T-cell (primary cell): ENCODE results near the gene UROS. TPM values are rescaled to one million over a fixed set of nuclear protein-coding genes. Genes with fewer than 3 reads are reported as not detected.

Experiments used
- ATAC-seq, 4 experiments: fragments of 200-7000 bp in 3 of 4; fragments of 150-1000 bp in 1 of 4; cut with Tn5 transposase; replicated peaks in 1 of 4; 1 replicate in 3 of 4; 2 replicates in 1 of 4; pipeline ENCODE4 v1.10.0; 2021; ENCODE audit warnings: moderate library complexity in 3 of 4, mild to moderate bottlenecking in 2 of 4, moderate number of reproducible peaks in 1 of 4
- CTCF ChIA-PET, 2 donors: fragments of 300-600 bp; sonication (Branson Sonifier 250); formaldehyde crosslinking; loops; one replicate each; lab custom pipeline; 2022; ENCODE audit warnings: antibody characterized with exemption in 2 of 2; lab: Charles Lee
- POLR2A ChIA-PET, 2 donors: fragments of 300-600 bp; sonication (Branson Sonifier 250); formaldehyde crosslinking; loops; one replicate each; lab custom pipeline; 2022; ENCODE audit warnings: antibody characterized with exemption in 2 of 2; lab: Charles Lee
- DNase-seq, 35 experiments: peaks; one replicate each; pipeline versions ENCODE4 v3.0.0 to v3.0.0-alpha.2; 2013 to 2023
- H3K27ac ChIP-seq: one replicate; pipeline ENCODE4 v1.5.1; 2013; ENCODE audit warnings: low read length
- H3K27me3 ChIP-seq, 2 experiments: replicated peaks in 1 of 2; 1 replicate in 1 of 2; 2 replicates in 1 of 2; pipeline versions ENCODE4 v1.6.1 to v1.7.0; 2013; ENCODE audit warnings: low read length in 1 of 2, mixed read lengths in 1 of 2; ENCODE audit not compliant: control insufficient read depth in 2 of 2, insufficient read depth in 2 of 2; ENCODE audit errors: extremely low read depth in 1 of 2
- H3K36me3 ChIP-seq, 2 donors: 1 replicate in 1 of 2; 2 replicates in 1 of 2; pipeline versions ENCODE4 v1.6.1 to v1.7.0; 2013; ENCODE audit warnings: low read length in 1 of 2; ENCODE audit not compliant: control insufficient read depth in 2 of 2, insufficient read depth in 1 of 2; ENCODE audit errors: extremely low read depth in 1 of 2
- H3K4me1 ChIP-seq, 2 experiments: 1 replicate in 1 of 2; 2 replicates in 1 of 2; pipeline versions ENCODE4 v1.6.1 to v1.7.0; 2013; ENCODE audit warnings: low read length in 2 of 2, mixed read lengths in 1 of 2; ENCODE audit not compliant: insufficient read depth in 2 of 2, control insufficient read depth in 1 of 2; ENCODE audit errors: extremely low read depth in 1 of 2
- H3K4me3 ChIP-seq, 2 donors: 1 replicate in 1 of 2; 2 replicates in 1 of 2; pipeline versions ENCODE4 v1.5.1 to v1.7.0; 2013; ENCODE audit warnings: mild to moderate bottlenecking in 2 of 2, low read length in 1 of 2, moderate library complexity in 1 of 2; ENCODE audit not compliant: control insufficient read depth in 1 of 2; ENCODE audit errors: extremely low read depth in 1 of 2
- H3K9me3 ChIP-seq: 2 replicates; pipeline ENCODE4 v1.7.0; 2013
- H3K27ac Mint-ChIP-seq, 2 donors: one replicate each; pipeline ENCODE4 v1.8.0; 2020 to 2021; ENCODE audit warnings: mild to moderate bottlenecking in 2 of 2, mixed read lengths in 2 of 2
- H3K27me3 Mint-ChIP-seq, 2 donors: one replicate each; pipeline ENCODE4 v1.8.0; 2021 to 2022; ENCODE audit warnings: mixed read lengths in 2 of 2
- H3K36me3 Mint-ChIP-seq: one replicate; pipeline ENCODE4 v1.8.0; 2021; ENCODE audit warnings: mixed read lengths
- H3K4me1 Mint-ChIP-seq, 3 donors: one replicate each; pipeline ENCODE4 v1.8.0; 2020 to 2022; ENCODE audit warnings: mixed read lengths in 3 of 3, mild to moderate bottlenecking in 1 of 3
- H3K4me3 Mint-ChIP-seq, 3 donors: one replicate each; pipeline ENCODE4 v1.8.0; 2020 to 2022; ENCODE audit warnings: mild to moderate bottlenecking in 3 of 3, mixed read lengths in 3 of 3, moderate library complexity in 3 of 3
- H3K9me3 Mint-ChIP-seq, 3 donors: one replicate each; pipeline ENCODE4 v1.8.0; 2020 to 2022; ENCODE audit warnings: mixed read lengths in 3 of 3
- WGBS: methylation state at CpG from one replicate; pipeline ENCODE4 v1.1.5; 2013; ENCODE audit warnings: missing lambda C conversion rate; ENCODE audit not compliant: insufficient coverage; 5-methylcytosine and 5-hydroxymethylcytosine counted together
- total RNA-seq, 35 experiments: library from RNA in 6 of 35; stranded (reverse) in 6 of 35; fragments of 120-200 nt in 1 of 35; gene quantifications; one replicate each; pipeline versions ENCODE4 v1.2.1 to v1.2.4 and lab custom pipeline; 2013 to 2026

The UROS gene
- total RNA-seq, 5 donors from 2014 or later (not counting 1 experiment from before 2014, with no cell fraction given): 28.9 to 39.2 (median 35.5) TPM

DNA sequence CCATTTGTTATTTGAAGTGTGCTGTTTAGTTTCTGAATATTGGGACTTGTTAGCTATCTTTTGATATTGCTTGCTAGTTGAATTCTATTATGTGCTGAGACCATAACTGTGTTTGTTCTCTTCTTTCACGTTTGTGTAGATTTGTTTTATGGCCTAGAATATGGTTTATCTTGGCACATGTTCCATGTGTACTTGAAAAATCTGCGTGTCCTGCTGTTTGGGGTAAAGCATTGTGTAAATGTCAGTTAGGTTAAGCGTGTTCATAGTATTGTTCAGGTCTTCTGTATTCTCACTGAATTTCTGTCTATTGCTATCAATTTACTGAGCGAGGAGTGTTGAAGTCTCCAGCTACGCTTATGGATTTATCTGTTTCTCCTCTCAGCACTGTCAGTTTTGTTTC lies 66.9 kb downstream of the UROS start:
- no peak overlapping the region for H3K4me3 ChIP-seq
- no peak overlapping the region for H3K27ac ChIP-seq
- H3K36me3 ChIP-seq: peaks cover 3 to 78% of the 10 kb centered on the region in 2 donors
- Mint-ChIP-seq H3K36me3 (peaks cover 68% of the 10 kb centered on the region), H3K9me3 (no peaks in the 10 kb centered on the region), H3K4me3 (no peak overlapping the region), H3K27me3 (no peaks in the 10 kb centered on the region), H3K27ac (peak overlapping the region in 1 of 2 donors; percentile 0), H3K4me1 (peaks cover 2 to 10% (median 10%) of the 10 kb centered on the region in 3 donors)
- H3K4me1 ChIP-seq: no peaks in the 10 kb centered on the region
- H3K9me3 ChIP-seq: no peaks in the 10 kb centered on the region
- WGBS: 95% methylated on average over 3 of the region's 5 CpGs
- ChIA-PET POLR2A (no interaction called here), CTCF (interaction anchor here in 1 of 2 donors (1.4 kb wide), 1 partner anchor 12 kb away, joined by 4 read pairs; no protein-coding TSS in a partner anchor)
- no peak for ATAC-seq
- DNase-seq: no peak
- no peaks in the 10 kb centered on the region for H3K27me3 ChIP-seq

- no peak overlapping the region for H3K27ac Mint-ChIP-seq
- H3K4me1 Mint-ChIP-seq: peaks cover 0 to 3% (median 0%) of the 10 kb centered on the region in 3 donors
- ATAC-seq (no peak), DNase-seq (no peak)
- H3K9me3 Mint-ChIP-seq: no peaks in the 10 kb centered on the region
- POLR2A ChIA-PET: no interaction called here
- no peaks in the 10 kb centered on the region for H3K27me3 Mint-ChIP-seq
- Histone ChIP-seq H3K9me3 (no peaks in the 10 kb centered on the region), H3K27ac (no peak overlapping the region), H3K4me1 (no peaks in the 10 kb centered on the region), H3K4me3 (no peak overlapping the region), H3K36me3 (peaks cover 3 to 89% of the 10 kb centered on the region in 2 donors), H3K27me3 (no peaks in the 10 kb centered on the region)
- H3K36me3 Mint-ChIP-seq: peaks cover 84% of the 10 kb centered on the region
- 100% methylated on average over 1 of the region's 5 CpGs for WGBS
- CTCF ChIA-PET: no interaction called here
- H3K4me3 Mint-ChIP-seq: no peak overlapping the region
These were observed 75.6 kb downstream of the UROS start for GRCh38 chr10:125747417-125747816.

DNA sequence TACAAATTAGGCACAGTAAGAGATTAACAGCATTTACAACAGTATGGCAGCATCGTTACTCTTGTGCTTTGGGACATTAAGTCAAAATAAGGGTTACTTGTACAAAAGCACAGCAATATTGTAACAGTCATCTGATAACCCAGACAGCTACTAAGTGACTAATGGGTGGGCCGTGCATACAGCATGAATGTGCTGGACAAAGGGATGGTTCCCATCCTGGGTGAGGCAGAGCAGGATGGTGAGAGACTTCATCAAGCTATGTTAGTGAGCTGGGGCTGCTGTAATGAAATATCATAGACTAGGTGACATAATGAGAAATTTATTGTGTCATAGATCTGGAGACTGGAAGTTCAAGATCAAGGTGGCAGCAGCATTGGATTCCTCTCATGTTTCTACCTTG lies 78.1 kb downstream of the UROS start:
- peaks cover 0 to 6% (median 3%) of the 10 kb centered on the region in 3 donors for H3K4me1 Mint-ChIP-seq
- no peak overlapping the region for H3K4me3 Mint-ChIP-seq
- H3K27ac Mint-ChIP-seq: peak overlapping the region in 1 of 2 donors; percentile 1
- no peak overlapping the region for H3K27ac ChIP-seq
- no peaks in the 10 kb centered on the region for H3K27me3 Mint-ChIP-seq
- CTCF ChIA-PET: no interaction called here
- DNase-seq (no peak), ATAC-seq (no peak)
- 100% methylated on average over 1 of the region's 2 CpGs for WGBS
- H3K9me3 Mint-ChIP-seq: no peaks in the 10 kb centered on the region
- peaks cover 3 to 91% of the 10 kb centered on the region in 2 donors for H3K36me3 ChIP-seq
- POLR2A ChIA-PET: no interaction called here
- H3K9me3 ChIP-seq: no peaks in the 10 kb centered on the region
- no peaks in the 10 kb centered on the region for H3K27me3 ChIP-seq
- no peak overlapping the region for H3K4me3 ChIP-seq
- no peaks in the 10 kb centered on the region for H3K4me1 ChIP-seq
- peaks cover 83% of the 10 kb centered on the region for H3K36me3 Mint-ChIP-seq

DNA sequence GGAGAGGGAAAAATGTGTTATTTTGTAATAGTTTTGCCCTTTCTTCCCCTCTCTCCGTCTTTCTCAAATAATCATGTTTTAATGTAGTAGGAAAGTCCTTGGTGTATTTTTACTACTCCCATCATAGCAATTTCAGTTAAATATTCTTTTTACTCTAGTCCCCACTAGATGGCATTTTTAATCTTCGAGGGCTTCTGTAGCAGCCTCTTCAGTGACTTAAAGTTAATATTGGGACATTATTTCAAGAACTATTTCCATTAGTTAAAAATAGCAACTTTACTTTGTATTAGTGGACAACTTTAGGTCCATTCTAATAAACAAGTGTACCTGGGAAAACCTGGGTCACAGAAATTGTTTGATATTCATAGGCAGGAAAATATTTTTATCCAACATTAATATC lies 80.6 kb downstream of the UROS start:
- DNase-seq: no peak
- Mint-ChIP-seq H3K4me1 (peaks cover 0 to 6% (median 3%) of the 10 kb centered on the region in 3 donors), H3K27ac (no peak overlapping the region), H3K9me3 (no peaks in the 10 kb centered on the region), H3K36me3 (peaks cover 85% of the 10 kb centered on the region), H3K27me3 (no peaks in the 10 kb centered on the region), H3K4me3 (no peak overlapping the region)
- ChIA-PET CTCF (no interaction called here), POLR2A (no interaction called here)
- WGBS: no CpG with 5 or more reads among the region's 2 CpGs
- Histone ChIP-seq H3K4me3 (no peak overlapping the region), H3K36me3 (peaks cover 3 to 90% of the 10 kb centered on the region in 2 donors), H3K4me1 (no peaks in the 10 kb centered on the region), H3K27me3 (no peaks in the 10 kb centered on the region), H3K27ac (no peak overlapping the region), H3K9me3 (no peaks in the 10 kb centered on the region)
- no peak for ATAC-seq

DNA sequence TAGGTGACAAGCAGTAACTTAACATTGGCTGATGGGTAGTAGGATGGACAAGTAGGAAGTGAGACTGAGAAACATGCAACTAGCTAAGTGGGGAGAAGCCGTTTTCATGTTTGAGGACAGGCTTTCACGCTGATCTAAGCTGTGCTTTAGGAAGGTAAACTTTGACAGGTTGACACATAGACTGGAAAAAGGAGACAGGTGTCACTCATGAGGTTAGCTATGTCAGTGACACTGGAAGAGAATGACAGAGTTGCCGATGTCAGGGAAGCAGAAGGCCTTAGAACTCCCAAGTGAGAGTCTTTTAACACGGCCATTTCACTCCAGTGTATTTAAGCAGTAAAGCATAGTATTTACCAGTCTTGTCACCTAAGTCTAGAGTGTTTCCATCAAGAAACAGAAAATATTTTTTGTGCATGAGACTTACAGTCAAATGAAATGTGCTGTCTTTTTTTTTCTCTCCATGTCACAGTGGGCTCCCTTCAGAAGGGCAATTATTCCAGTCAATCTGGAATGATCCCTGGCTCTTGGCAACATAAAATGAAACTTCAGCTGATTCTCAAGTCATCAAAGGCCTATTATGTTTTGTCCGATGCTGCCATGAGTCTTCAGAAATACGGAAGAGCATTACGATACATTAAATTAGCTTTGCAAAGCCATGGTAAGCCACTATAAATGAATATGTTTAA lies 82.9 kb downstream of the UROS start:
- DNase-seq (no peak), ATAC-seq (no peak)
- Histone ChIP-seq H3K4me3 (no peak overlapping the region), H3K27ac (no peak overlapping the region), H3K36me3 (peaks cover 3 to 95% of the 10 kb centered on the region in 2 donors), H3K9me3 (no peaks in the 10 kb centered on the region), H3K27me3 (no peaks in the 10 kb centered on the region), H3K4me1 (no peaks in the 10 kb centered on the region)
- Mint-ChIP-seq H3K36me3 (peaks cover 86% of the 10 kb centered on the region), H3K9me3 (no peaks in the 10 kb centered on the region), H3K4me3 (no peak overlapping the region), H3K27ac (no peak overlapping the region), H3K4me1 (peaks cover 0 to 6% (median 0%) of the 10 kb centered on the region in 3 donors), H3K27me3 (no peaks in the 10 kb centered on the region)
- ChIA-PET POLR2A (no interaction called here), CTCF (no interaction called here)
- 93% methylated on average over 3 of the region's 7 CpGs for WGBS

Other genes with a start within 250 kb of the UROS start
- gene TEX36, start 140.1 kb downstream of the UROS start, total RNA-seq: not detected
- gene EDRF1, start 103.5 kb downstream of the UROS start, total RNA-seq: 10 to 100 TPM; 40.7 to 45.8 (median 43.5) TPM
- under 1 TPM; 0.30 to 0.49 (median 0.44) TPM for gene MMP21, start 47.4 kb downstream of the UROS start, total RNA-seq
- 10 to 100 TPM; 34.0 to 43.2 (median 38.2) TPM for gene BCCIP, start 288 bp upstream of the UROS start, total RNA-seq
- gene DHX32, start 58.0 kb upstream of the UROS start, total RNA-seq: 10 to 100 TPM in 3 of 5 donors, 1 to 10 TPM in 2; 6.9 to 13.4 (median 10.7) TPM
- 1 to 10 TPM in 4 of 5 donors, not detected in 1; 1.3 to 3.3 (median 2.2) TPM for gene FANK1, start 73.3 kb upstream of the UROS start, total RNA-seq